Lower leg skin (tissue), 3 donors: ENCODE results near the gene FN1.

Experiments used
- CTCF ChIP-seq, 3 donors: fragments of 450-650 bp; IDR thresholded peaks; one replicate each; pipeline ENCODE4 v1.5.1; 2016; ENCODE audit warnings: antibody characterized with exemption in 3 of 3, mild to moderate bottlenecking in 3 of 3, moderate library complexity in 2 of 3
- POLR2A ChIP-seq, 2 donors: fragments of 450-650 bp; IDR thresholded peaks; one replicate each; pipeline ENCODE4 v1.6.1; 2016 to 2017; ENCODE audit warnings: antibody characterized with exemption in 2 of 2, mild to moderate bottlenecking in 1 of 2, moderate library complexity in 1 of 2

GRCh38 chr2:215338883-215339679, 96.8 kb downstream of the FN1 start:
- TF ChIP-seq CTCF (IDR thresholded peaks at IDR 0.05) (no peak), POLR2A (IDR thresholded peaks at IDR 0.05) (no peak)
